Naive thymus-derived CD4-positive, alpha-beta T cell (primary cell): Measurements from ENCODE around the gene SHISA9. TPM values are rescaled to one million over a fixed set of nuclear protein-coding genes. Genes with fewer than 3 reads are reported as not detected.

Experiments
- ATAC-seq: fragments of 150-1000 bp; cut with Tn5 transposase; 2 replicates; pipeline ENCODE4 v1.10.0; 2021; ENCODE audit warnings: mild to moderate bottlenecking, moderate library complexity
- CTCF ChIA-PET: fragments of 350-600 bp; sonication (Branson Sonifier 250); formaldehyde crosslinking; loops from one replicate; lab custom pipeline; 2021; ENCODE audit warnings: antibody characterized with exemption; lab: Charles Lee
- POLR2A ChIA-PET: fragments of 350-600 bp; sonication (Branson Sonifier 250); formaldehyde crosslinking; loops from one replicate; lab custom pipeline; 2021; ENCODE audit warnings: antibody characterized with exemption, inconsistent platforms; lab: Charles Lee
- DNase-seq, 9 donors: peaks; one replicate each; pipeline versions ENCODE4 v3.0.0 to v3.0.0-alpha.2; 2020 to 2022; ENCODE audit warnings: mixed read lengths in 1 of 9
- H3K27ac ChIP-seq: one replicate; pipeline ENCODE4 v1.7.0; 2013; ENCODE audit warnings: mild to moderate bottlenecking, low read depth, low read length, moderate library complexity
- H3K27me3 ChIP-seq, 2 donors: one replicate each; pipeline ENCODE4 v1.7.0; 2013; ENCODE audit warnings: low read length in 2 of 2, mild to moderate bottlenecking in 2 of 2, moderate library complexity in 2 of 2; ENCODE audit not compliant: control insufficient read depth in 2 of 2, insufficient read depth in 2 of 2
- H3K36me3 ChIP-seq, 3 experiments: 1 replicate in 2 of 3; 2 replicates in 1 of 3; pipeline ENCODE4 v1.7.0; 2013; ENCODE audit warnings: low read length in 3 of 3, mild to moderate bottlenecking in 3 of 3, moderate library complexity in 1 of 3; ENCODE audit not compliant: insufficient read depth in 3 of 3, control insufficient read depth in 2 of 3
- H3K4me1 ChIP-seq, 2 donors: one replicate each; pipeline ENCODE4 v1.7.0; 2013; ENCODE audit warnings: low read length in 2 of 2, mild to moderate bottlenecking in 2 of 2, moderate library complexity in 1 of 2; ENCODE audit not compliant: control insufficient read depth in 2 of 2, insufficient read depth in 2 of 2
- H3K4me3 ChIP-seq: 2 replicates; pipeline ENCODE4 v1.7.0; 2013; ENCODE audit warnings: mild to moderate bottlenecking, low read length
- H3K9me3 ChIP-seq, 3 experiments: 1 replicate in 2 of 3; 2 replicates in 1 of 3; pipeline ENCODE4 v1.7.0; 2013; ENCODE audit warnings: low read length in 3 of 3; ENCODE audit not compliant: control insufficient read depth in 2 of 3
- H3K27ac Mint-ChIP-seq, 9 donors: one replicate each; pipeline ENCODE4 v1.8.0; 2020 to 2022; ENCODE audit warnings: mixed read lengths in 9 of 9, mild to moderate bottlenecking in 8 of 9, moderate library complexity in 5 of 9, inconsistent platforms in 2 of 9
- H3K27me3 Mint-ChIP-seq, 5 donors: one replicate each; pipeline ENCODE4 v1.8.0; 2021 to 2022; ENCODE audit warnings: mixed read lengths in 5 of 5, mild to moderate bottlenecking in 1 of 5
- H3K36me3 Mint-ChIP-seq, 5 donors: one replicate each; pipeline ENCODE4 v1.8.0; 2020 to 2022; ENCODE audit warnings: mixed read lengths in 5 of 5, mild to moderate bottlenecking in 3 of 5, inconsistent platforms in 1 of 5
- H3K4me1 Mint-ChIP-seq, 7 donors: one replicate each; pipeline ENCODE4 v1.8.0; 2020 to 2022; ENCODE audit warnings: mixed read lengths in 7 of 7, mild to moderate bottlenecking in 3 of 7, inconsistent platforms in 1 of 7
- H3K4me3 Mint-ChIP-seq, 10 donors: one replicate each; pipeline ENCODE4 v1.8.0; 2020 to 2022; ENCODE audit warnings: mild to moderate bottlenecking in 10 of 10, mixed read lengths in 10 of 10, moderate library complexity in 6 of 10, inconsistent platforms in 2 of 10
- H3K9me3 Mint-ChIP-seq, 11 donors: one replicate each; pipeline ENCODE4 v1.8.0; 2020 to 2022; ENCODE audit warnings: mixed read lengths in 11 of 11, mild to moderate bottlenecking in 4 of 11, inconsistent platforms in 1 of 11, moderate library complexity in 1 of 11
- intact Hi-C, 2 donors: fragments of 100-400 bp; cut with micrococcal nuclease; formaldehyde crosslinking; loops; one replicate each; pipeline ENCODE4 v1.15.1; 2023
- polyA plus RNA-seq, 2 donors: library from polyadenylated mRNA; unstranded; fragments of 300-500 nt; fragmentation: Illumina TruSeq; gene quantifications; one replicate each; pipeline ENCODE4 v1.2.3, GENCODE V29; 2021
- total RNA-seq, 6 experiments: library from RNA in 5 of 6; stranded (reverse) in 5 of 6; gene quantifications; 1 replicate in 5 of 6; 2 replicates in 1 of 6; pipeline ENCODE4 v1.2.3 and lab custom pipeline; 2021 to 2026

Gene SHISA9
- total and polyA plus RNA-seq, 7 experiments from 2014 or later, result 0.05 TPM; not detected in 6

DNA sequence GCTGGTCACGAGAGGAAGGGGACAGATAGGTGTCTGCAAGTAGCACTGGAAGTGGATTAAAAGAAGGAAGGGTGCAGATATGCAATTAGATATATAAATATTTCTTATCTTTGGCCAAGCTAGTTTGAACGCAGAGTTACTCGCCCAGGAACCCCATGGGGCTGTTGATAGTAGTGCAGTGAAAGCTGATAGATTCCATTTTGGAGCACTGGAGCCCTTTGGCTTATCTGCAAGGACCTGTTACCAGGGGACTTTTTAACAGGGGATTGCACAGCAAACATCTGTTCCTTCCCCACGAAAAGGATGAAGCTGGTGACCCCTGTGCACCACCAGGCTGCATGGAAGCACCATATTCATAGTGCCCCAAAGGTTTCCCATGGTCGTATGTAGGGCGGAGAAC lies 218.7 kb downstream of the SHISA9 start:
- ChIA-PET POLR2A (no interaction called here), CTCF (no interaction called here)
- H3K27ac ChIP-seq, result no peak overlapping the region
- no peaks in the 10 kb centered on the region for H3K4me1 ChIP-seq
- Mint-ChIP-seq H3K27ac (no peak overlapping the region), H3K4me3 (no peak overlapping the region), H3K27me3 (peaks cover 0 to 21% (median 5%) of the 10 kb centered on the region in 5 donors), H3K9me3 (peaks cover 0 to 6% (median 2%) of the 10 kb centered on the region in 11 donors), H3K4me1 (no peaks in the 10 kb centered on the region), H3K36me3 (no peaks in the 10 kb centered on the region)
- H3K27me3 ChIP-seq, result no peaks in the 10 kb centered on the region
- DNase-seq, result no peak
- ATAC-seq, result no peak
- intact Hi-C loops, result no loop called here
- no peaks in the 10 kb centered on the region for H3K36me3 ChIP-seq
- no peaks in the 10 kb centered on the region for H3K9me3 ChIP-seq
- H3K4me3 ChIP-seq, result no peak overlapping the region

DNA sequence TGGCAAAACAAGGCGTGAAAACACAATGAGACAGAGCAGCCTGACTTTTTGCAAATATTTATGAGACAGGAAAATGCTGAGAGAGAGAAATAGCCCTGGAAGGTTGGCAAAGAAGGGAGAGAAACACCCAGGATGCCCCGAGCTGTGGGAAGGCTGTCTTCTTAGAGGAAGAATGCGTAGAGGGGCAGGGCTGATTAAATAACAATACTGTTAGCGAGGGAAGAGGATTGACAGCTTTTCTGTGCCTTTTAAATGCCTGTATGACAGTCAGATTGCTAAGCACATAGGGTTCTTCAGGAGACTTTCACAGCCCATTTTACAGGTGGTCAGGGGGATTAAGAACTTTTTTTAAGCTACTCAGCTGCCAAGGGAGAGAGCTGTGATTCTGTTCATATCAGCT lies 219.2 kb downstream of the SHISA9 start:
- POLR2A ChIA-PET, result no interaction called here
- Mint-ChIP-seq H3K4me1 (no peaks in the 10 kb centered on the region), H3K36me3 (no peaks in the 10 kb centered on the region), H3K4me3 (no peak overlapping the region), H3K27ac (no peak overlapping the region), H3K27me3 (peaks cover 0 to 21% (median 5%) of the 10 kb centered on the region in 5 donors), H3K9me3 (peaks cover 0 to 6% (median 2%) of the 10 kb centered on the region in 11 donors)
- Histone ChIP-seq H3K36me3 (no peaks in the 10 kb centered on the region), H3K27ac (no peak overlapping the region), H3K4me1 (no peaks in the 10 kb centered on the region), H3K4me3 (no peak overlapping the region), H3K27me3 (no peaks in the 10 kb centered on the region), H3K9me3 (no peaks in the 10 kb centered on the region)
- DNase-seq (no peak), ATAC-seq (no peak)
- intact Hi-C loops, result no loop called here
- CTCF ChIA-PET, result no interaction called here

DNA sequence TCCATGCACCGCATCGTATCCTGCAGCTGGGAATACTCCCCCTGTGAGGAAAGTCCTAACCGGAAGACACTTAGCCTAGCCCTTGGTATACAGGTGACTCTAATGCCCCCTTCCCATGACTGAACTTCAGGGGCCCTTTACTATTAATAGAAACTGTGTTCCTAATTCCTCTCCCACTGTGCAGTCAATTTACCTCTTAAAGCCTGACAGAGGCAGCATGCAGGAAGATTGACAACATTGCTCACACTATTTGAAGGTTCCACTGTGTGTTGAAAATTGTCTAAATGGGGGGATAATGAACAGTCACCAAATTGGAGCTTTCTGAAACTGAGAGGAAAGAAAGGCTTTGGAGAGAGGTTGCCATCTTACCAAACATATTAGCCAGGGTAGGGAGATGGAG lies 222.6 kb downstream of the SHISA9 start:
- DNase-seq (no peak), ATAC-seq (no peak)
- H3K27ac Mint-ChIP-seq, result no peak overlapping the region
- H3K4me1 ChIP-seq, result no peaks in the 10 kb centered on the region
- no peaks in the 10 kb centered on the region for H3K27me3 ChIP-seq
- H3K9me3 ChIP-seq, result no peaks in the 10 kb centered on the region
- no peak overlapping the region for H3K4me3 ChIP-seq
- no peaks in the 10 kb centered on the region for H3K4me1 Mint-ChIP-seq
- no peak overlapping the region for H3K4me3 Mint-ChIP-seq
- POLR2A ChIA-PET, result no interaction called here
- no peaks in the 10 kb centered on the region for H3K36me3 ChIP-seq
- peaks cover 0 to 26% (median 5%) of the 10 kb centered on the region in 5 donors for H3K27me3 Mint-ChIP-seq
- intact Hi-C loops, result no loop called here
- CTCF ChIA-PET, result no interaction called here
- H3K36me3 Mint-ChIP-seq, result no peaks in the 10 kb centered on the region
- no peak overlapping the region for H3K27ac ChIP-seq
- peaks cover 0 to 11% (median 4%) of the 10 kb centered on the region in 11 donors for H3K9me3 Mint-ChIP-seq

GRCh38 chr16:13127144-13127543 lies 225.7 kb downstream of the SHISA9 start:
- no peaks in the 10 kb centered on the region for H3K36me3 Mint-ChIP-seq
- no peaks in the 10 kb centered on the region for H3K4me1 Mint-ChIP-seq
- DNase-seq, result no peak
- ChIA-PET POLR2A (no interaction called here), CTCF (no interaction called here)
- Histone ChIP-seq H3K4me3 (no peak overlapping the region), H3K27me3 (no peaks in the 10 kb centered on the region), H3K36me3 (no peaks in the 10 kb centered on the region), H3K4me1 (no peaks in the 10 kb centered on the region), H3K9me3 (no peaks in the 10 kb centered on the region), H3K27ac (no peak overlapping the region)
- no peak overlapping the region for H3K27ac Mint-ChIP-seq
- H3K27me3 Mint-ChIP-seq, result peaks cover 0 to 19% (median 4%) of the 10 kb centered on the region in 5 donors
- no peak overlapping the region for H3K4me3 Mint-ChIP-seq
- intact Hi-C loops, result no loop called here
- ATAC-seq, result no peak
- H3K9me3 Mint-ChIP-seq, result peaks cover 0 to 11% (median 7%) of the 10 kb centered on the region in 11 donors

- DNase-seq (no peak), ATAC-seq (no peak)
- ChIA-PET CTCF (no interaction called here), POLR2A (no interaction called here)
- Mint-ChIP-seq H3K4me1 (no peaks in the 10 kb centered on the region), H3K27me3 (peaks cover 0 to 12% (median 3%) of the 10 kb centered on the region in 5 donors), H3K27ac (no peak overlapping the region), H3K36me3 (no peaks in the 10 kb centered on the region), H3K4me3 (no peak overlapping the region), H3K9me3 (peaks cover 0 to 16% (median 7%) of the 10 kb centered on the region in 11 donors)
- intact Hi-C loops, result no loop called here
- no peaks in the 10 kb centered on the region for H3K27me3 ChIP-seq
- no peaks in the 10 kb centered on the region for H3K36me3 ChIP-seq
- H3K4me3 ChIP-seq, result no peak overlapping the region
- H3K4me1 ChIP-seq, result no peaks in the 10 kb centered on the region
- no peak overlapping the region for H3K27ac ChIP-seq
- H3K9me3 ChIP-seq, result peaks cover 0 to 7% (median 0%) of the 10 kb centered on the region in 3 experiments
These were observed 229.2 kb downstream of the SHISA9 start for GRCh38 chr16:13130586-13130985.

GRCh38 chr16:13134836-13135235 lies 233.4 kb downstream of the SHISA9 start:
- no peak for ATAC-seq
- Histone ChIP-seq H3K4me1 (no peaks in the 10 kb centered on the region), H3K4me3 (no peak overlapping the region), H3K9me3 (peaks cover 0 to 7% (median 0%) of the 10 kb centered on the region in 3 experiments), H3K27ac (no peak overlapping the region), H3K27me3 (no peaks in the 10 kb centered on the region), H3K36me3 (no peaks in the 10 kb centered on the region)
- Mint-ChIP-seq H3K4me1 (no peaks in the 10 kb centered on the region), H3K9me3 (peaks cover 0 to 12% (median 7%) of the 10 kb centered on the region in 11 donors), H3K36me3 (no peaks in the 10 kb centered on the region), H3K4me3 (no peak overlapping the region), H3K27ac (no peak overlapping the region), H3K27me3 (peaks cover 0 to 7% (median 5%) of the 10 kb centered on the region in 5 donors)
- DNase-seq, result no peak
- intact Hi-C loops, result no loop called here
- POLR2A ChIA-PET, result no interaction called here
- CTCF ChIA-PET, result no interaction called here

GRCh38 chr16:13136901-13137300 lies 235.5 kb downstream of the SHISA9 start:
- ATAC-seq, result no peak
- H3K27ac ChIP-seq, result no peak overlapping the region
- H3K9me3 ChIP-seq, result peaks cover 0 to 7% (median 0%) of the 10 kb centered on the region in 3 experiments
- H3K4me3 Mint-ChIP-seq, result no peak overlapping the region
- H3K36me3 ChIP-seq, result no peaks in the 10 kb centered on the region
- intact Hi-C loops, result no loop called here
- H3K27me3 ChIP-seq, result no peaks in the 10 kb centered on the region
- no peaks in the 10 kb centered on the region for H3K36me3 Mint-ChIP-seq
- H3K4me1 Mint-ChIP-seq, result no peaks in the 10 kb centered on the region
- H3K27me3 Mint-ChIP-seq, result peaks cover 0 to 15% (median 5%) of the 10 kb centered on the region in 5 donors
- ChIA-PET CTCF (no interaction called here), POLR2A (no interaction called here)
- no peak overlapping the region for H3K4me3 ChIP-seq
- H3K9me3 Mint-ChIP-seq, result peaks cover 3 to 14% (median 6%) of the 10 kb centered on the region in 11 donors
- no peak for DNase-seq
- H3K27ac Mint-ChIP-seq, result no peak overlapping the region
- H3K4me1 ChIP-seq, result no peaks in the 10 kb centered on the region
